Peyer's patch (tissue), 4 donors: ENCODE measurements around the gene ZC3HAV1L.

Experiments
- CTCF ChIP-seq, 6 experiments: fragments of 450-650 bp in 4 of 6; fragments of 200-600 bp in 2 of 6; sonication (generic) in 1 of 6; IDR thresholded peaks; one replicate each; pipeline ENCODE4 v1.5.1; 2017 to 2019; ENCODE audit warnings: antibody characterized with exemption in 6 of 6, mild to moderate bottlenecking in 3 of 6, moderate library complexity in 1 of 6
- POLR2A ChIP-seq, 2 donors: fragments of 450-650 bp; IDR thresholded peaks; one replicate each; pipeline ENCODE4 v1.5.1; 2017; ENCODE audit warnings: antibody characterized with exemption in 2 of 2, mild to moderate bottlenecking in 2 of 2, moderate library complexity in 2 of 2

GRCh38 chr7:139051655-139052054 lies 15.8 kb upstream of the ZC3HAV1L start:
- TF ChIP-seq POLR2A (IDR thresholded peaks at IDR 0.05) (no peak), CTCF (IDR thresholded peaks at IDR 0.05) (no peak)
